ENCODE data around the gene GGA1. TPM values are rescaled to one million over a fixed set of nuclear protein-coding genes. Genes with fewer than 3 reads are reported as not detected.

GGA1 gene
- total and polyA plus RNA-seq, 2 of the 4 experiments (the other 2 are of a cell fraction), result 17.2 to 48.5 TPM

- no peaks in the 10 kb centered on the region; the same call in 1 of the 2 replicates for H3K9me1 ChIP-seq (ENCODE audit: insufficient read depth, low read length)
- H3K9ac ChIP-seq (ENCODE audit: low read depth, low read length), result peak within 1 kb of the TSS; percentile 97
- no peaks in the 10 kb centered on the region for H3K27me3 ChIP-seq (ENCODE audit: control insufficient read depth, insufficient read depth, low read length)
- no TSS peak for BruUV-seq (replicated peaks)
- H4K20me1 ChIP-seq (ENCODE audit: insufficient read depth, low read length), result peaks cover 52% of the 10 kb centered on the region
- ChIA-PET POLR2A (ENCODE audit: unreplicated experiment) (interaction anchor here (0.6 to 2.8 kb wide), 10 partner anchors 8 to 67 kb away, joined by 3 to 23 read pairs (median 4); partner anchors contain the start of genes GGA1 and PDXP), CTCF (interaction anchor here (1.2 kb wide), 1 partner anchor 17 kb away, joined by 4 read pairs; no protein-coding TSS in a partner anchor)
- dilution Hi-C loops (cut with HindIII; ENCODE audit: low sequenced_read_pairs, unreplicated experiment) (no loop called here), intact Hi-C loops (cut with micrococcal nuclease) (loop anchor here (1.0 to 5.0 kb wide), 2 partner anchors 32 to 128 kb away; no protein-coding TSS in a partner anchor), in situ Hi-C loops (cut with MboI; ENCODE audit: low sequenced_read_pairs) (no loop called here)
- H2BK20ac ChIP-seq (ENCODE audit: low read depth, low read length), result peak within 1 kb of the TSS; percentile 53
- H3K23ac ChIP-seq (ENCODE audit: low read depth, low read length), result peak within 1 kb of the TSS; percentile 100
- H3K9me3 ChIP-seq (ENCODE audit: control insufficient read depth, insufficient read depth, low read length), result no peaks in the 10 kb centered on the region
- peak within 1 kb of the TSS; percentile 100 for H2AK9ac ChIP-seq (replicated peaks; ENCODE audit: low read depth, low read length, poor library complexity)
- TF ChIP-seq CHD1 (IDR thresholded peaks at IDR 0.05; ENCODE audit: low read depth, low read length) (no peak), MAZ (IDR thresholded peaks at IDR 0.05; ENCODE audit: borderline replicate concordance, low read depth, low read length) (peak; percentile 97), RCOR1 (IDR thresholded peaks at IDR 0.05; ENCODE audit: insufficient replicate concordance, low read length) (peak; percentile 53), SMC3 (IDR thresholded peaks at IDR 0.05; ENCODE audit: low read depth, low read length) (no peak), USF2 (IDR thresholded peaks at IDR 0.05; ENCODE audit: low read depth, low read length) (no peak), MAFK (IDR thresholded peaks at IDR 0.05; ENCODE audit: low read depth, low read length) (no peak), MXI1 (IDR thresholded peaks at IDR 0.05; ENCODE audit: borderline replicate concordance, low read depth, low read length) (peak; percentile 28; the same call in 1 of the 2 replicates), ELK1 (IDR thresholded peaks at IDR 0.05; ENCODE audit: borderline replicate concordance, low read depth, low read length) (no peak), POLR2A (IDR thresholded peaks at IDR 0.05; ENCODE audit: low read depth, low read length) (peak; percentile 99), FOS (IDR thresholded peaks at IDR 0.05; ENCODE audit: low read depth, low read length) (peak; percentile 18; the same call in 1 of the 2 replicates), NFE2L2 (IDR thresholded peaks at IDR 0.05; ENCODE audit: low read depth, low read length) (no peak), RAD21 (IDR thresholded peaks at IDR 0.05; ENCODE audit: low read length) (0 out of 2 replicates have a peak, but pooled peaks have one; percentile 21)
- 4% methylated on average over 4 of the region's 34 CpGs; no CpG with 5 or more reads in 1 of the 2 experiments for WGBS, 2 experiments (ENCODE audit: extremely low coverage in 2 of 2, insufficient read length in 1 of 2)
- peak within 1 kb of the TSS; percentile 93 for H4K5ac ChIP-seq (ENCODE audit: low read depth, low read length)
- peaks cover 14% of the 10 kb centered on the region for H3K4me1 ChIP-seq (ENCODE audit: control insufficient read depth, insufficient read depth, low read length)
- peak within 1 kb of the TSS; percentile 91 for H2BK120ac ChIP-seq (ENCODE audit: low read depth, low read length)
- peak within 1 kb of the TSS; percentile 87 for H3K18ac ChIP-seq (ENCODE audit: low read depth, low read length)
- H3K4me2 ChIP-seq (ENCODE audit: low read depth, low read length), result peak within 1 kb of the TSS; percentile 89
- H3K56ac ChIP-seq (ENCODE audit: extremely low read depth, insufficient read depth, low read length), result peak within 1 kb of the TSS; percentile 100
- peak within 1 kb of the TSS; percentile 98 for H2BK5ac ChIP-seq (ENCODE audit: low read depth, low read length, poor library complexity, severe bottlenecking)
- DNase-seq (peak; percentile 97), ATAC-seq (ENCODE audit: low read depth) (peak; percentile 69)
- H3K4ac ChIP-seq (ENCODE audit: low read depth, low read length), result peak within 1 kb of the TSS; percentile 99
- peak within 1 kb of the TSS; percentile 92 for H3K4me3 ChIP-seq (ENCODE audit: insufficient read depth, low read depth, low read length)
- H4K8ac ChIP-seq (ENCODE audit: low read depth in 2 of 2, low read length in 2 of 2), result peak within 1 kb of the TSS; percentile 89 to 93
- H4K91ac ChIP-seq (ENCODE audit: insufficient read depth, low read depth, low read length), result peak within 1 kb of the TSS; percentile 98
- H2AK5ac ChIP-seq (ENCODE audit: low read depth, low read length), result peak within 1 kb of the TSS; percentile 99
- peak within 1 kb of the TSS; percentile 84; the same call in 2 of the 3 replicates for H2BK15ac ChIP-seq (ENCODE audit: low read depth, low read length)
- H3K14ac ChIP-seq (replicated peaks; ENCODE audit: low read depth, low read length), result peak within 1 kb of the TSS; percentile 100
- H3K36me3 ChIP-seq (ENCODE audit: control insufficient read depth, insufficient read depth, low read length), result peaks cover 28% of the 10 kb centered on the region
- H3K27ac ChIP-seq (ENCODE audit: insufficient read depth, low read length), result peak within 1 kb of the TSS; percentile 98
- H3K79me1 ChIP-seq (ENCODE audit: low read depth in 1 of 2, low read length in 2 of 2), result peaks cover 12 to 71% of the 10 kb centered on the region in 2 experiments; a peak in 3 of 4 replicates
- H2AFZ ChIP-seq (replicated peaks; ENCODE audit: low read length, poor library complexity), result peak within 1 kb of the TSS; percentile 92
Observed at GRCh38 chr22:37674951-37675929, 66.6 kb downstream of the GGA1 start, which contains the start of gene LGALS1. LGALS1 (plus strand) TSS chr22:37675636; CDS start chr22:37675703, 67 bp downstream.

All from IMR-90 (cell line).